DMS79 (cell line): ENCODE data around the gene NASP.

Experiments used
- DNase-seq: peaks from one replicate; lab custom pipeline; 2025; lab: John Stamatoyannopoulos, UW

The NASP gene

DNA sequence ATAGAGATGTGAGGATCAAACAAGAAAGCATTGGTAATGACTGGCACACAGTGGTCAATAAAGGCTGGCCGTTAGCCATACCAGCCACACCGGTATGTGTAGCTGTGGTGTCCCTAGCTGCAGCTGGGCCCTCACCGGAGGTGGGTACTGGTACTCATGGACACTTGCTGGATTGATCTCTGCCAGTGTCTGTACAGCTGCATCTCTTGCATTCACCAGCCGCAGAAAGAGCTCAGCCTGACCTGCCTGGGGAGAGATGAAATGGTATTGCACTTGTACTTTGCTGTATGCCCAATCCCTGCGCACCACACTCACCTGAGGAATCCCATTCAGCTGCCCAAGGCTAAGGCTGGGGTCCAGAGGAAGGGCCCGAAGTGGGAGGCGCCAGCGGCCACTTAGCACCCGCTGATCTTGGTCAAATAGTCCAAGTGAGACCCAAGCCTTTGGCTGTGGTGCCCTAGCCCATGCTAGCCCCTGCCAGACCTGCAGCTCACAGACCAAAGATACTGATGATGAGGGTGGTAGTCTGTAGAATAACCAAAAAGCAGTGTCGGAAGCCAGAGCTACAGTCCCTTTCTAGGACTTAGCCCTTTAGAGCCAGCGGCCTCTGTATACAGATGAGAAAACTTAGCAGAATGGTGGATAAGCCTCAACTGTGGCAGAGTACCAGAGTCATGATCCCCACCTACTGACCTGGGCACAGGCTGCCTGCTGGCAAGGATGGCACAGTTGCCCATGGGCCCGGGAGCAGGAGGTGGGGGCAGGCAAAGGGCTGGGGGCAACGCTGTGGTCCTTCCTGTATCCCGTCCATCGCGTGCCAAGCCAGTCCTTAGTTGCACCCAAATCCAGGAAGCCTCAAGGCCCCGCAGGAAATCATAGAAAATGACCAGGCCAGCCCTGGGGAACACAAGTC, 37.0 kb downstream of the NASP start:
- DNase-seq = no peak

DNA sequence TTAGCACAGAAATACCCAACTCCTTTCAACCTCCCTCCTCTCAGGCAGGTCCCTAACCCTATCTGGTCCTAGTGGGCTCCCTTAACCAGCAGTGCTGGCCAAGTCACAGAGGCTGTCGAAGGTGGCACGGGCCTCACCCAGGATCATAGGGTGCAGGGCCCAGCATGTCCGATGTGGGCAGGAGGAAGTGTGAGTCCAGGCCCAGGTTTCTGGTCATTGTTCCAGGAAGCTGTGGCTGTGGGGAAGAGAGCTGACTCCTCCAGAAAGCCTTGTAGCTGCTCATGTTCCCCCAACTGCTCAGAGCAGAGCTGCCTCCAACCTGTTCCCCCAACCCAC, 37.6 kb downstream of the NASP start:
- DNase-seq = no peak

DNA sequence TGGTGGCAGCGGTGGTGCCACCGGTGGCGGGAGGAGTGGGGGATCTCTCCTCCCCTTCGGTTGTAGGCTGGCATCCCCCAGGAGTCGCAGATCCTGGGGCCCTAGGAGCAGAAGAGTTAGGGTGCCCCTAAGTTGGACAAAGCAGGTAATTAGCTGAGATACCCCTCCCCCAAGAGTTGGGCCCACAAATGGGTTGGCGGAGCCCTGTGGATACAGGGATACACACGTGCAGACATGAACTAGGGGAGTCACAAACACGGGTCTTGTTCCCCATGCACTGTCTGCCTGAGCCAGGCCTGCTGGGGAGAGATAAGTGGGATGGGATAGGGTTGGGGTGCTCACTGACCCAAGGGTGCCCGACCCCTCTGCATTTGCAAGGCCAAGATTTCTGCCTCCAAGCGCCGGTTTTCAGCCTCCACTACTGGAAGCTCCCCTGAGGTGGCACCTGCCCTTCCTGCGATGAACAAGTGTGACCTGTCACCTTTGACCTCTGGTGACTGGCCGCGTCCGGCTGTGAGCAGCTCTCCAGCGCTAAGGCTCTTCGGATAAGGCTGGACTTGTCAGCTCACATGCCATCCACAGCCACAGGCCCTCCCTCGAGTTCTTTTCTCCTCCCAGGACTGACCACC, 38.2 kb downstream of the NASP start:
- no peak for DNase-seq

DNA sequence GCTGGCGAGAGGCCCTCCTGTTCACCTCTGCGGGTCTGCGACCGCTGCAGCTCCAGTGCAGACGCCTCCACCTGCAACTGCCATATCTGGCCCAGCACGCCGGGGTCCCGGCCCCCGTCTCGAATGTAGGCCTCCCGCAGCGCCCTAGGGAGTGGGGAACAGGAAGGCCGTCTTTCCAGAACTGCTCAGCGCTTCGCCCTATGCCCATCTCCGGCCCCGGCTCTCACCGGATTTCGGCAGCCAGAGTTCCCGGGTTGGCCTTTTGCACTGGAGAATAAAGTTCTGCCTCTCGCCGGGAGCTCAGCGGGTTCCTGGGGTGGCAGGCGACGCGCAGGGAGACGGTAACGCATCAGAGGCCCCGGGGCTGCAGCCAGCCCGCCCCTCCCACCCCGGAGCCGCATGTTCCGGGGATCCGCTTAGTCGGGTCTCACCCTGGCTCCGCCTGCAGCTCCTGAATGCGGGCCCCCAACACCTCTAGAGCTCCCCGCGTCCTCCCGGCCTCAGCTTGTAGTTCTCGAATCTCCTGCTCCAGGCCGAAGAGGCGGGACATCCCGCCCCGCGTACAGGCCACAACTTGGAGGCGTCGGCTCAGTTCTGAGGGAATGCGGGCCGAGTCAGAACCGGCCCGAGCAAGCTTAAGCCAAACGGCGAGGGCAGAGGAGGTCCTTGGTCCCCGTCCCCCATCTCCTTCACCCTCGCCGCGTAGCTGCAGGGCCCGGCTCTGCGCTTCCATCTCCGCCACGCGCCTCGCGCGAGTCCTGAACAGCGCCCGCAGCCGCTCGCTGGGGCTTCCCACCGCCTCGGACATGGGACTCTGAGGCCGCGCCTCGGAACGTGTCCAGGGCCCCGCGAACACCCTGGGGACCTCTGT, 38.9 kb downstream of the NASP start:
- no peak for DNase-seq

DNA sequence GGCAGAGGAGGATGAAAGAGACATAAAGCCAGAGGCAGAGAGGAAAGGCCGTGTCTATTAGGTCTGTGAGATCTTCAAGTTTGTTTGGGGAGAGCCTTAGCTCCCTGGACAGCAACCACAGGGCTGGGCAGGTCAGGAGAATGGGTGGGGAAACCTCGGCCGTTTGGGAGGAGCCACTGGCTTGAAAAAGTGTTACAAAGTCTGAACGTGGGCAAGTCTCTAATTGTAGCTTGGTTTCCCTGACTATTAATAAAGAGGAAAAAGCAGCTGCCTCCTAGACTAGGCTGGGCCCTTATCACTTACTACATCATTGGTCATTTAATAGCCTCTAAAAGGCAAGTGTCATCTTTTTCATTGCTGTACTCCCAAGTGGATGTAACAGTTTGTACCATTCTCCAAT, 40.1 kb downstream of the NASP start, which contains the start of gene CCDC17:
TSS of gene CCDC17 (minus strand) at position 83 of the 400 bp plus-strand sequence. CDS start 145 bp downstream, outside the sequence.
- no peak for DNase-seq

DNA sequence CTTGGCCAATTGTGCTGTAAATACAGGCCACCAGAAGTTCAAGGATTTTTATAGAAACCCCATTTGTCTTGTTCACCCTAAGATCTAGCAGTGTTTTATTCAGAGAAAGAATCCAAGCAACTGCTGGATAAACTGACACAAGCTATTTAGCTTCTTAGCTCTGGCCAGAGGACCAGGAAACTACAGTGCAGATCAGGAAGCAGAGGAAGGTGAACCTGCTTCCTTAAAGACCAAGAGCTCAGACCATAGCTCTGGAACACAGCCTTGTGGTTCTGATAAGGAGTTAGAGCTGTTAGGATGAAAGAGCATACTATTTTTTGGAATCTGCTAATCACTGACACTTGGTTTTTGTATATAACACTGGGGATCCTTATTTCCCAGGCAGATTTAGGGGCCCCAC, 45.2 kb downstream of the NASP start:
- DNase-seq = no peak

DNA sequence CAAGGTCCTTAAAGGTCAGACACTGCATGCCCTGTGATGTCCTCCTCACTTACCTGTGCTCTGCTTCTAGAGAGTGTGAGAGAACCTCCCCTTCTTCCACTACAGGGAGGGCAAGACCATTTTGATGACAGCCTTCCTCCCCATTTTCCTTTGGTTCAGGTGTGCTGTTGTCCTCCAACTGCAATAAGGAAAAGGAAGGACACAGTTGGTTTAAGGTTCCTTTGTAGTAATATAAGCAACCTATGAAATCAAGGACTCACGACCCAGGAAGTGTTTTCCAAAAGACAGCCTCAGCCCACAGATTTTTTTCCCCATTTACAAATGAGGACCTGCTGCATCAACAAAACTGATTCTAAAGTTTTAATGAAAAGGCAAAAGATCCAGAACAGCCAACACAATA, 46.6 kb downstream of the NASP start:
- no peak for DNase-seq

DNA sequence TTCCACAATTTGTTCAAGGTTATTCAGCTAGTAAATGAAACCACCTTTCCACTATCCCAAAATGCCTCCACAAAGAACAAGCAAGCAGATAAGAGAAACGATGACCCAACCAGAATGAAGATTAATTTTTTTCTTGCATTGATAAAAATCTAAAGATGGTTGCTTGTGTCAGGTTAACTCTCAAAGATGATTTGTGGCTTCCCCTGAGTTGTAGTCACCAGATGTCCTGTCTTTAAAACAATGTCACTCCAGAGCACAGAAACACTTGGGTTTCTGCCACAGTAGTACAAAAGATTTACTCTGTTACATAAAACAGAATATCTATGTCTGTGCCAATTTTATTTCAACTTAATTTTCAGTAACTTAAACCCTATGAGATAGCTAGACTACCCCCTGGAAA, 51.4 kb downstream of the NASP start:
- DNase-seq = no peak

DNA sequence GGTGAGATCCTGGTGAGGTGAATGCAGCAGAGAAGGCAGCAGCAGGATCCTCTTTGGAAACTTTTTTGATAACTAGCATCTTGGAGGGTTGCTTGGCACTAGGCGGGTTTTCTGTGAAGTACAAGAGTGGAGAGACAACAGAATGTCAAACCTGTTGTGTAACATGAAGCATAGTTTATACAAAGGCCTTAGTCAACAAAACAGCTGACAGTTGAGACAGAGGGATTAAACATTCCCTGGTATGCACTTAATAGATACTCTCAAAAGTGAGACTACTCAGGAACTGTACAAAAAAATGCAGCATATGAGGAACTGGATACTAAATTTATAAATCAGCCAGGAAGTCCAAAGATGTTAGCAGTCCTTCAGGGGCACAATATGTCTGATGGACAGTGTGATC, 56.5 kb downstream of the NASP start:
- no peak for DNase-seq

DNA sequence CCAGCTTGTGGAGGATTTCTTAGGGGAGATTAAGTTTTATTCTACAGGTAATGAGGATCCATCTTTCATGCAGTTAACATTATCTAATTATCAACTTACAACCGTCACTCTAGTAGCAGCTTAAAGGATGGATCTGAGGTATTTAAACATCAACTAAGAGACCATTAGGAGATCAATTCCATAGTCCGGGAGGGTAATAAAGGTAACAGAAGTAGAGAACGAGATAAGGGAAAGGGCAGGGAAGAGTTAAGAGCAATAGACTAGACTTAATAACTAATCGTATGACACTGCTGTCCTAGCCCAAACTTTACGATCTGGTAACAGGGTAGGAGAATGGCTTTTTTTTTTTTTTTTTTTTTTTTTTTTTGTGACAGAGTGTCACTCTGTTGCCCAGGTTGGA, 59.5 kb downstream of the NASP start:
- DNase-seq = no peak

DNA sequence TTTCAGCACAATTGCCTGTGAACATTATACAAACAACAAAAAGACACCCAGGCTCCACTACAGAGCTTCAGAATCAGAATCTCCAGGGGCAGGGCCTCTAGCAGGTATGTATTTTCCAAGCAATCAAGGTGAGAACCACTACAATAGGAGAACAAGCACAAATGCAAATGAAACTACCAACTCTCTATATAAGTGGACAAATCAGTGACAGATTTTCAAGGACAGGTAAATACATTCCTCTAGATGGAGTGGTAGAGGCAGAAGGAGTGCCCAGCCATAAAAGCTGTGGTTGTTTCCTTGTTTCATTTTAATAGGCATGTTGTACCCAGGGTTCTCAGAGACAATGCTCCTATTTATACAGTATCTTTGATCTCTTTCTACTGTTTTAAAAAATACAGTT, 60.1 kb downstream of the NASP start:
- DNase-seq = no peak

DNA sequence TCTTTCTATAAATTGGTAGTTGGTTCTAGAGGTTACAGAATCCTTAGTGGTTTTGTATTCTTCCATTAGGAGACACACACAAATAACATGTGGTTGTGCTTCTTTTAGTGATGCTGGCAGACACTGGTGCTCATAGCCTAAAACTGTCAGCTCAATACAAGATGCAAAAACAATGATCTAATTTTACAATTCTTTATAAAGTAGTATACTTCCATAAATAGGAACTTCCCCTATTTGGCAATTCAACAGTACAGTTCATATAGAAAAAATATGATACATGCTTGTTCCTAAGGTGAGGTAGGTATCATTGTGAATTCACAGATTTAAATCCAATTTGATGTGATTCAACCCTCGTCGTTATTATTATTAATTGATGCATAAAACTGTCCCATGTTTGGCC, 60.8 kb downstream of the NASP start:
- no peak for DNase-seq

DNA sequence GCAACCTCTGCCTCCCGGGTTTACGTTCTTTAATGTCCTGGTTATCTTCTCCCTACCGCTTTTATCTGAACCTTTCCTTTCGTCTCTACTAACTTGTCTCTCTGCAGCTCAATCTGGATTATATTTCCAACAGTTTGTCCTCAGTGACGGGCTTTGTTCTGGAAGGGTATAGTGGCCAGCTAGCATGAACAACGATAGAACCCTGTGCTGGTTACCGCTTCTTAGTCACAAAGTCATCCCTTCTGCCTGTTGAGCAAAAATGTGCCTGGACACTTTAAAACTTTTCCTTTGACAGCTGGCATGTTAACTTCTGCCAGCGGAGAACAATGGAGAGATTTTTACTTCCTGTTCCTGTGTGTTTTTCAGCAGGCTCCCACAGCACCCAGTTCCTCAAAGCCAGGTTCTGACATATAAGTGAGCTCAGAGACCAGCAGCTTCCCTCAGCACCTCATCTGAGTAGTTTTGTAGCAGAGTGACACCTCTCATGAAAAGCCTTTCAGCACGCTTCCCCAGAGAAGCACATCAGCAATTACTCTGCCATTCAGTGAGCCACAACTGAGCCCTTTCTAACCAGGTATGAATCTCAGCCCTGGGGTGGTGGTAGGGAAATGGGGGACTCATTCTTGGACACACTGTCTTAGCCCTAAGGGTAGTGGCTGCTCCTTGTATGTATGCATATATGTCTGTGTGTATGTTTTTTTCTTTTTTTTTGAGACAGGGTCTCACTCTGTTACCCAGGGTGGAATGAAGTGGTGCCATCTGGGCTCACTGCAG, 63.6 kb downstream of the NASP start:
- DNase-seq = no peak

DNA sequence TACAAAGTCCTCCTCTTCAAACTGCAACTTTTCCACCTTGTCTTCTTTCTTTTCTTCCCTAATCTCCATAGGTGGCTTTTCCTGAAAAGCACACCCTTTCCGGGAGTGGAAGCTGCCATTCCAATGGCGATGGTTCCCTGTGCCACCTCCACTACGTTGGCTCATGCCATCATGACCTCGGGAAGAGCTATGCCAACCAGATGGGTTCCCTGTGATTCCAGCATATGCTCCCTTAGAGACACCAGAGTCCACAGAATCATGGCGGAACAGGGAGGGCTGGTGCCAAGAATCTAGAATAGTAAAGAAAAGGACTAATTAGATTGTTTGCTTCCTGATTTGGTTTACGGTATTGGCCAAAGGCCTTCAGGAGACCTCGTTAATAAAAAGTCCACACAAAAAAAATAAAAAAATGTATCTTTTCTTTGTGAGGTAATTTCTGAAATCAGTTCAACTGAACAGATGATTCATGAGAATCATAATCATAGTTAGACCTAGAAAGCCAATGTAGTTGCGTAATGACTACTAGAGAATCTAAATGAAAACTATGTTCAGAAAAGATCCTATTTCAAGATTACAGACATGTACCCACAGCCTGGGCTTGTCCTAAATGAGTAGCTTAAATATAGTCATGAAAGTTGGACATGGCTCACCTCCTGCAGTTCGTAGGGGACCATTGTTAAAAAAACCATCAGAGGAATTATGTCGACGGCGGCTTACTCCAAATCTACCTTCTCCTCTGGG, 70.9 kb downstream of the NASP start:
- no peak for DNase-seq

DNA sequence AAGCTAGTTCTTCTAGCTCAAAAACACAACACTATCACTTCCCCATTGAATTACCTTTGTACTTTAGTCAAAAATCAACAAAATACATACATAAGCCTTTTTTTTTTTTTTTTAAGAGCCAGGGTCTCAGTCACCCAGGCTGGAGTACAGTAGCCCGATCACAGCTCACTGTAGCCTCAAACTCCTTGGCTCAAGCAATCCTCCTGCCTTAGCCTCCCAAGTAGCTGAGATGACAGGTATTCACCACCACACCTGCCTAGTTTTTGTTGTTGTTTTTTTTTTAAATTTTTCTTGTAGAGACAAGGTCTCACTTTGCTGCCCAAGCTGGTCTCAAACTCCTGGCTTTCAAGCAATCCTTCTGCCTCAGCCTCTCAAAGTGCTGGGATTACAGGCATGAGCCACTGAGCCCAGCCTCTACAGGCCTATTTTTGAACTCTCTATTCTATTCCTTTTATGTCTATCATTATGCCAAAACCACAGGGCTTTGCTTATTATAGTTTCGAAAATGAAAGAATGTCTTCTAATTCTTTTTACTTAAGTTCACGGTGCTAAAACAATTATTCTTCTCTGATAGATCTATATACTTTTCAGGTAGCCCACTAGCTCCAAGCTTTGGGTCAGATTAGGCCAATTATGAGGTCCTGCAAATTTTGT, 72.9 kb downstream of the NASP start:
- DNase-seq = no peak

DNA sequence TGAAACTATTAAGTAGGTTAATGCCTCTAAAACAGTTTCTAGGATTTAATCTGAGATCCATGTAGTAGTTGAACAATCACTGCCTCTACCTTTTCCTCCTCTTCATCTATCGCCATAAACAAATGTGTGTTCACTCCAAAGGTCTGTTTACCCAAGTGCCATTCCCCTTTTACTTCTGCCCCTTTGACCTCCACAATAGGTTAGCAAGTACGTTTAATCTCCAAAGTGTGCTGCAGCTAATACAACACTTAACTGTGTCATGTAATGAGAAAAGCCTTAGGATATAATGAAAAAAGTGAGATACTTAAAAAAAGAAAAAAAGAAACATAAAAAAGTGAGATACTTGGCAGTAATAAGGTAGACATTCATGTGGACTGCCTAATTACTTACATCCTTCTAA, 74.3 kb downstream of the NASP start:
- no peak for DNase-seq

DNA sequence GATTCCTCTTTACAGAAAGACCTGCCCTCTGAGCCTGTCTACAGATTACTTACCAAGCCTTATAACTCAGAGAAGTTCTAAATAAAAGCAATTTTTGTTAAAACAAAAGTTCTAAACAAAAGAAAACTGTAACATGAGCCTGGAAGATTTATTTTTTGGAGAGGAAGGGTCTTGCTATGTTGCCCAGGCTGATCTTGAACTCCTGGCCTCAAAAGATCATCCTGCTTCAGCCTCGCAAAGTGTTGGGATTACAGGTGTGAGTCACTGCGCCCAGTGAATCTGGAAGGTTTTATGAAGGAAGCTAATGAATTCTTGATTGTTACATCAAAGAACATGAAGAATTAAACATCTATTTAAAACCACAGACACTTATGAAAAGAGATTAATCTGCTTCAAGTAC, 75.4 kb downstream of the NASP start:
- DNase-seq = no peak

DNA sequence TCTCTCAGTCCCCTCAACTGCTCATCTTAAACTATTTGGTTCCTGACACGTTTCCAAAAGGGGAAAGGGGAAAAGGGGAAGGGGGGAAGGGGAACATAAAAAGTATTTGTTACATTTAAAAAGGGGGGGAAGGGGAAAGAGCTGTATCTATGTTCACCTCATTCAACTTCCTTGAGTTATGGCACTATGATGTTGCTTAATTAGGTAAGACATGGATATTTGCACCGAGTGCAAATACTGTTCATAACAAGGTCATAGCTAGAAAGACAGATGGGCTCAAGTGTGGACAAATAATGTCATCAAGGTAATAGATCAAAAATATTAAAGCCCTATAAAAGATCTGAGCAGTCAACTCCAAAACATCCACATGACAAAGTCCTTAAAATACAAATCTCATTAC, 76.5 kb downstream of the NASP start:
- DNase-seq = no peak

DNA sequence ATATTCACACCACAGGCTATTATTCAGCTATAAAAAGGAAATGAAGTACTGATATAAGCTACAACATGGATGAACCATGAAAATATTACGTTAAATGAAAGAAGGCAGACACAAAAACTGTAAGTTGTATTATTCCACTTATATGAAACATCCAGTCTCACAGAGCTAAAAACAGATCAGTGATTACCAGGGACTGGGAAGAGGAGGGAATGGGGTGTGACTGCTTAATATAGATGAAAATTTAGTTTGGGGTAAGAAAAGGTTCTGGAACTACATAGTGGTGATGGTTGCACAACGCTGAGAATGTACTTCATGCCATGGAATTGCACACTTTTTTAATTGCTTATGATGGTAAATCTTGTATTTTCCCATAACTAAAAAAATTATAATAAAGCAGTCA, 83.0 kb downstream of the NASP start:
- no peak for DNase-seq

DNA sequence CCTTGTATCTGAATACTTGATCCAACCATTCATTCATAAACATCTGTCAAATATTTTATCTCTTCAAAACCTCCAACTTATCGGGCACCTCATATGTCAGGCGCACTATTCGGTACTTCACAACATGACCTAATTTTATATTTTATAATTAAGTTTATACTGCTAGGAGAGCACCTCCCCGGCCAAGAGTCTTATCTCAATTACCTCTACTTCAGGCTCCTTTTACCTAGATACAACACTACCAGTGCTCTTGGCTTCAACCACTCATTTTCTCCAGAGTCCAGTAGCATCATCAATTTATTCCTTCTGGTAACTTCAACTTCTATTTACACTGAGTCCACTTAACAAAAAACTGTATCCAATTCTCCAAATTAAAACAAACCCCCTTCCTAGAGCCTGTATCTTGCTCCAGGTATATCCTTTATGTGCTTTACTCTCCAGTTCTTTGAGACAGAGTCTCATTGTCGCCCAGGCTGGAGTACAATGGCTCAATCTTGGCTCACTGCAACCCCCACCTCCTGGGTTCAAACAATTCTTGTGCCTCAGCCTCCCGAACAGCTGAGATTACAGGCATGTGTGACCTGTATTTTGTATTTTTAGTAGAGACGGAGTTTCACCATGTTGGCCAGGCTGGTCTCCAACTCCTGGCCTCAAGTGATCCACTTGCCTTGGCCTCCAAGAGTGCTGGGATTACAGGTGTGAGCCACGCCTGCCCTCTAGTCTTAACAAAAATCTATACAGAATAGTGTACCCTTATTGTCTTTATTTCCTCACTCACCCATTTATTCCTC, 83.7 kb downstream of the NASP start:
- DNase-seq = no peak
